Spinal cord (tissue), 10 donors: ENCODE data around the gene RCAN2. TPM values are rescaled to one million over a fixed set of nuclear protein-coding genes. Genes with fewer than 3 reads are reported as not detected.

Experiments used
- DNase-seq, 6 donors: peaks; one replicate each; pipeline versions ENCODE4 v3.0.0 to v3.0.0-alpha.2; 2013 to 2015; ENCODE audit warnings: low spot score in 6 of 6, low read depth in 4 of 6
- H3K27ac ChIP-seq: one replicate; pipeline ENCODE4 v1.5.1; 2013; ENCODE audit warnings: low read depth, low read length, control low read depth
- H3K27me3 ChIP-seq: one replicate; pipeline ENCODE4 v1.6.1; 2013; ENCODE audit warnings: low read length; ENCODE audit not compliant: control insufficient read depth, insufficient read depth
- H3K36me3 ChIP-seq: one replicate; pipeline ENCODE4 v1.6.1; 2013; ENCODE audit warnings: low read length; ENCODE audit not compliant: control insufficient read depth, insufficient read depth
- H3K4me1 ChIP-seq: one replicate; pipeline ENCODE4 v1.6.1; 2013; ENCODE audit warnings: low read length; ENCODE audit not compliant: control insufficient read depth, insufficient read depth
- H3K4me3 ChIP-seq: one replicate; pipeline ENCODE4 v1.5.1; 2013; ENCODE audit warnings: low read depth, low read length, control low read depth
- H3K9me3 ChIP-seq: one replicate; pipeline ENCODE4 v1.6.1; 2013; ENCODE audit warnings: low read length; ENCODE audit not compliant: control insufficient read depth, insufficient read depth
- WGBS: methylation state at CpG from one replicate; pipeline ENCODE4 v1.1.5; 2013; ENCODE audit warnings: missing lambda C conversion rate; ENCODE audit not compliant: insufficient coverage; 5-methylcytosine and 5-hydroxymethylcytosine counted together
- polyA plus RNA-seq, 2 donors: library from polyadenylated mRNA; unstranded; fragments of 120-200 nt; gene quantifications; one replicate each; pipeline ENCODE4 v1.2.1, GENCODE V29; 2013; ENCODE audit not compliant: insufficient read length in 2 of 2
- total RNA-seq, 2 donors: library from RNA; depleted of rRNA in 1 of 2; stranded (reverse); fragments of 120-200 nt in 1 of 2; fragments of >200 nt in 1 of 2; gene quantifications; one replicate each; pipeline versions ENCODE4 v1.2.3 to v1.2.4, GENCODE V29; 2013 to 2014
- donor health status: healthy.

RCAN2 gene
- total and polyA plus RNA-seq, 4 donors: 16.4 to 80.3 (median 60.3) TPM

- WGBS: 81% methylated on average over 4 of the region's 5 CpGs
- no peaks in the 10 kb centered on the region for H3K9me3 ChIP-seq
- no peaks in the 10 kb centered on the region for H3K27me3 ChIP-seq
- H3K4me1 ChIP-seq: no peaks in the 10 kb centered on the region
- no peak overlapping the region for H3K4me3 ChIP-seq
- no peak for DNase-seq
- no peak overlapping the region for H3K27ac ChIP-seq
- no peaks in the 10 kb centered on the region for H3K36me3 ChIP-seq
Observed at GRCh38 chr6:46243754-46244153, 247.5 kb downstream of the RCAN2 start.

- H3K36me3 ChIP-seq: no peaks in the 10 kb centered on the region
- H3K4me1 ChIP-seq: no peaks in the 10 kb centered on the region
- no peak for DNase-seq
- H3K4me3 ChIP-seq: no peak overlapping the region
- H3K27me3 ChIP-seq: no peaks in the 10 kb centered on the region
- no peaks in the 10 kb centered on the region for H3K9me3 ChIP-seq
- WGBS: 92% methylated on average over 2 of the region's 4 CpGs
- H3K27ac ChIP-seq: no peak overlapping the region
Observed at GRCh38 chr6:46242921-46243320, 248.3 kb downstream of the RCAN2 start.

- H3K4me3 ChIP-seq: no peak overlapping the region
- H3K27me3 ChIP-seq: no peaks in the 10 kb centered on the region
- no CpG with 5 or more reads among the region's 5 CpGs for WGBS
- no peaks in the 10 kb centered on the region for H3K9me3 ChIP-seq
- H3K36me3 ChIP-seq: no peaks in the 10 kb centered on the region
- DNase-seq: peak in 1 of 6 donors; percentile 70
- no peak overlapping the region for H3K27ac ChIP-seq
- no peaks in the 10 kb centered on the region for H3K4me1 ChIP-seq
Observed at GRCh38 chr6:46240866-46241565, 250.2 kb downstream of the RCAN2 start.

GRCh38 chr6:46236752-46237151 is 254.5 kb downstream of the RCAN2 start:
- Histone ChIP-seq H3K27ac (no peak overlapping the region), H3K4me1 (no peaks in the 10 kb centered on the region), H3K4me3 (no peak overlapping the region), H3K27me3 (no peaks in the 10 kb centered on the region), H3K9me3 (no peaks in the 10 kb centered on the region), H3K36me3 (no peaks in the 10 kb centered on the region)
- no peak for DNase-seq
- no CpG with 5 or more reads among the region's 1 CpG for WGBS

- Histone ChIP-seq H3K4me3 (no peak overlapping the region), H3K36me3 (no peaks in the 10 kb centered on the region), H3K4me1 (no peaks in the 10 kb centered on the region), H3K27me3 (no peaks in the 10 kb centered on the region), H3K9me3 (no peaks in the 10 kb centered on the region), H3K27ac (no peak overlapping the region)
- no peak for DNase-seq
- WGBS: 90% methylated on average over 3 of the region's 3 CpGs
Observed at GRCh38 chr6:46235242-46235641, 256.0 kb downstream of the RCAN2 start.

- no peak for DNase-seq
- Histone ChIP-seq H3K27me3 (no peaks in the 10 kb centered on the region), H3K27ac (no peak overlapping the region), H3K36me3 (no peaks in the 10 kb centered on the region), H3K9me3 (no peaks in the 10 kb centered on the region), H3K4me3 (no peak overlapping the region), H3K4me1 (no peaks in the 10 kb centered on the region)
- 94% methylated on average over 2 of the region's 3 CpGs for WGBS
Observed at GRCh38 chr6:46234700-46235099, 256.5 kb downstream of the RCAN2 start.

GRCh38 chr6:46234156-46234556 is 257.1 kb downstream of the RCAN2 start:
- H3K9me3 ChIP-seq: no peaks in the 10 kb centered on the region
- H3K4me3 ChIP-seq: no peak overlapping the region
- no peak overlapping the region for H3K27ac ChIP-seq
- no peak for DNase-seq
- no peaks in the 10 kb centered on the region for H3K4me1 ChIP-seq
- H3K36me3 ChIP-seq: no peaks in the 10 kb centered on the region
- H3K27me3 ChIP-seq: no peaks in the 10 kb centered on the region
- WGBS: no CpG with 5 or more reads among the region's 2 CpGs

GRCh38 chr6:46233129-46233528 is 258.1 kb downstream of the RCAN2 start:
- Histone ChIP-seq H3K36me3 (no peaks in the 10 kb centered on the region), H3K4me1 (no peaks in the 10 kb centered on the region), H3K27ac (no peak overlapping the region), H3K4me3 (no peak overlapping the region), H3K9me3 (no peaks in the 10 kb centered on the region), H3K27me3 (no peaks in the 10 kb centered on the region)
- 100% methylated on average over 3 of the region's 3 CpGs for WGBS
- DNase-seq: no peak

GRCh38 chr6:46222286-46222685 is 269.0 kb downstream of the RCAN2 start:
- no peak for DNase-seq
- Histone ChIP-seq H3K27me3 (no peaks in the 10 kb centered on the region), H3K9me3 (no peaks in the 10 kb centered on the region), H3K27ac (no peak overlapping the region), H3K36me3 (no peaks in the 10 kb centered on the region), H3K4me3 (no peak overlapping the region), H3K4me1 (no peaks in the 10 kb centered on the region)
- WGBS: no CpG with 5 or more reads among the region's 1 CpG

- peak in 5 of 6 donors; percentile 30 to 88 (median 47) for DNase-seq
- 25% methylated on average over 1 of the region's 4 CpGs for WGBS
- no peaks in the 10 kb centered on the region for H3K4me1 ChIP-seq
- H3K9me3 ChIP-seq: no peaks in the 10 kb centered on the region
- no peak overlapping the region for H3K4me3 ChIP-seq
- no peaks in the 10 kb centered on the region for H3K27me3 ChIP-seq
- no peak overlapping the region for H3K27ac ChIP-seq
- H3K36me3 ChIP-seq: no peaks in the 10 kb centered on the region
Observed at GRCh38 chr6:46221222-46221793, 269.9 kb downstream of the RCAN2 start.
